ENCODE data around the gene OAS3.

The OAS3 gene

GRCh38 chr12:112961536-112961935 lies 23.3 kb downstream of the OAS3 start:
- no peak for DNase-seq

GRCh38 chr12:112962561-112962960 lies 24.3 kb downstream of the OAS3 start:
- no peak for DNase-seq

GRCh38 chr12:112963227-112963861 lies 25.1 kb downstream of the OAS3 start:
- no peak for DNase-seq

- DNase-seq, result no peak
Measured at GRCh38 chr12:112964067-112964670, 25.9 kb downstream of the OAS3 start.

GRCh38 chr12:112964915-112965314 lies 26.6 kb downstream of the OAS3 start:
- DNase-seq, result no peak

- no peak for DNase-seq
Measured at GRCh38 chr12:112965643-112966042, 27.4 kb downstream of the OAS3 start.

GRCh38 chr12:112967306-112967705 lies 29.0 kb downstream of the OAS3 start:
- DNase-seq, result no peak

- DNase-seq, result no peak
Measured at GRCh38 chr12:112967858-112968257, 29.6 kb downstream of the OAS3 start.

GRCh38 chr12:112969547-112970306 lies 31.5 kb downstream of the OAS3 start:
- DNase-seq, result no peak

GRCh38 chr12:112970391-112970790 lies 32.1 kb downstream of the OAS3 start:
- no peak for DNase-seq

GRCh38 chr12:112971248-112971647 lies 33.0 kb downstream of the OAS3 start:
- DNase-seq, result peak; percentile 70

GRCh38 chr12:112973011-112973735 lies 34.9 kb downstream of the OAS3 start:
- DNase-seq, result peak; percentile 84

- no peak for DNase-seq
Measured at GRCh38 chr12:112973818-112974231, 35.6 kb downstream of the OAS3 start.

- no peak for DNase-seq
Measured at GRCh38 chr12:112974904-112975303, 36.6 kb downstream of the OAS3 start.

GRCh38 chr12:112977139-112977538 lies 38.9 kb downstream of the OAS3 start:
- DNase-seq, result no peak

GRCh38 chr12:112977641-112978040 lies 39.4 kb downstream of the OAS3 start:
- no peak for DNase-seq

- DNase-seq, result peak; percentile 46
Measured at GRCh38 chr12:112978163-112979040, 40.1 kb downstream of the OAS3 start, which contains the start of gene OAS2. Gene OAS2, plus strand, starts transcription at chr12:112978519. Its CDS starts 90 bp downstream, at chr12:112978609.

GRCh38 chr12:112979041-112979680 lies 40.9 kb downstream of the OAS3 start:
- DNase-seq, result no peak

- DNase-seq, result no peak
Measured at GRCh38 chr12:112980491-112981158, 42.4 kb downstream of the OAS3 start.

GRCh38 chr12:112985642-112986290 lies 47.5 kb downstream of the OAS3 start:
- no peak for DNase-seq

All from fibroblast of skin of abdomen (primary cell).